Neutrophil (primary cell): ENCODE data around the gene ZFAND6.

Experiments
- H3K27ac ChIP-seq: fragments of 200-600 bp; sonication (generic); 2 replicates; pipeline ENCODE4 v1.5.1; 2016; ENCODE audit warnings: mild to moderate bottlenecking, moderate library complexity
- H3K27me3 ChIP-seq: fragments of 200-600 bp; sonication (generic); 2 replicates; pipeline ENCODE4 v1.6.0; 2016; ENCODE audit warnings: mild to moderate bottlenecking
- H3K36me3 ChIP-seq: fragments of 200-600 bp; sonication (generic); 2 replicates; pipeline ENCODE4 v1.5.1; 2017
- H3K4me1 ChIP-seq, 2 experiments: fragments of 200-600 bp in 1 of 2; sonication (generic) in 1 of 2; 1 replicate in 1 of 2; 2 replicates in 1 of 2; pipeline versions ENCODE4 v1.5.1 to v1.6.1; 2013 to 2016; ENCODE audit warnings: low read depth in 1 of 2, low read length in 1 of 2, mild to moderate bottlenecking in 1 of 2, moderate library complexity in 1 of 2; ENCODE audit not compliant: control insufficient read depth in 1 of 2, insufficient read depth in 1 of 2
- H3K4me3 ChIP-seq, 2 experiments: fragments of 200-600 bp in 1 of 2; sonication (generic) in 1 of 2; 1 replicate in 1 of 2; 2 replicates in 1 of 2; pipeline ENCODE4 v1.5.1; 2013 to 2016; ENCODE audit warnings: low read depth in 1 of 2, low read length in 1 of 2, mild to moderate bottlenecking in 1 of 2, moderate library complexity in 1 of 2
- H3K9me3 ChIP-seq: fragments of 200-600 bp; sonication (generic); 2 replicates; pipeline ENCODE4 v1.5.1; 2016
- CTCF ChIP-seq: fragments of 200-600 bp; sonication (generic); IDR thresholded peaks from 2 replicates; pipeline ENCODE4 v1.5.1; 2016; ENCODE audit warnings: antibody characterized with exemption

ZFAND6 gene

GRCh38 chr15:80163897-80164296, 104.4 kb downstream of the ZFAND6 start:
- Histone ChIP-seq H3K4me3 (no peak overlapping the region), H3K4me1 (peaks cover 33 to 36% of the 10 kb centered on the region in 2 experiments), H3K9me3 (no peaks in the 10 kb centered on the region), H3K27ac (no peak overlapping the region), H3K27me3 (no peaks in the 10 kb centered on the region), H3K36me3 (no peaks in the 10 kb centered on the region)
- TF ChIP-seq CTCF, result no peak

GRCh38 chr15:80167936-80168335, 108.5 kb downstream of the ZFAND6 start:
- Histone ChIP-seq H3K27ac (no peak overlapping the region), H3K9me3 (no peaks in the 10 kb centered on the region), H3K4me1 (no peaks in the 10 kb centered on the region), H3K4me3 (no peak overlapping the region), H3K27me3 (no peaks in the 10 kb centered on the region), H3K36me3 (no peaks in the 10 kb centered on the region)
- TF ChIP-seq CTCF, result no peak

- no peaks in the 10 kb centered on the region for H3K9me3 ChIP-seq
- H3K27me3 ChIP-seq, result no peaks in the 10 kb centered on the region
- no peaks in the 10 kb centered on the region for H3K36me3 ChIP-seq
- no peak overlapping the region for H3K4me3 ChIP-seq
- peaks cover 0 to 3% of the 10 kb centered on the region in 2 experiments for H3K4me1 ChIP-seq
- no peak for TF ChIP-seq CTCF
- H3K27ac ChIP-seq, result no peak overlapping the region
Observed at GRCh38 chr15:80168421-80168820, 108.9 kb downstream of the ZFAND6 start.

GRCh38 chr15:80169768-80170357, 110.4 kb downstream of the ZFAND6 start:
- Histone ChIP-seq H3K9me3 (no peaks in the 10 kb centered on the region), H3K27ac (no peak overlapping the region), H3K27me3 (no peaks in the 10 kb centered on the region), H3K4me3 (no peak overlapping the region), H3K4me1 (peaks cover 0 to 3% of the 10 kb centered on the region in 2 experiments), H3K36me3 (peaks cover 3% of the 10 kb centered on the region)
- TF ChIP-seq CTCF, result no peak

- Histone ChIP-seq H3K27me3 (no peaks in the 10 kb centered on the region), H3K27ac (no peak overlapping the region), H3K4me1 (peaks cover 0 to 3% of the 10 kb centered on the region in 2 experiments), H3K36me3 (peaks cover 10% of the 10 kb centered on the region), H3K4me3 (no peak overlapping the region), H3K9me3 (no peaks in the 10 kb centered on the region)
- no peak for TF ChIP-seq CTCF
Observed at GRCh38 chr15:80170596-80170995, 111.1 kb downstream of the ZFAND6 start.
